Hematopoietic multipotent progenitor cell treated with erythropoietin and hydrocortisone succinate and interleukin-3 and kit ligand, for 17 days (in vitro differentiated cells): ENCODE results near the gene SNCA.

ENCODE experiments used
- DNase-seq: peaks from one replicate; pipeline ENCODE4 v3.0.0-alpha.2; 2015; ENCODE audit warnings: low spot score

SNCA gene

GRCh38 chr4:89814362-89814761, 22.6 kb downstream of the SNCA start:
- no peak for DNase-seq

- no peak for DNase-seq
These were observed 23.8 kb downstream of the SNCA start for GRCh38 chr4:89813197-89813596.

GRCh38 chr4:89807441-89808140, 29.4 kb downstream of the SNCA start:
- no peak for DNase-seq

- DNase-seq: no peak
These were observed 31.7 kb downstream of the SNCA start for GRCh38 chr4:89805297-89805696.

GRCh38 chr4:89803915-89804314, 33.0 kb downstream of the SNCA start:
- no peak for DNase-seq

GRCh38 chr4:89803036-89803435, 33.9 kb downstream of the SNCA start:
- no peak for DNase-seq

- no peak for DNase-seq
These were observed 36.3 kb downstream of the SNCA start for GRCh38 chr4:89800527-89801103.

GRCh38 chr4:89800012-89800516, 36.9 kb downstream of the SNCA start:
- DNase-seq: no peak

GRCh38 chr4:89799071-89799470, 37.9 kb downstream of the SNCA start:
- no peak for DNase-seq

GRCh38 chr4:89797117-89797516, 39.8 kb downstream of the SNCA start:
- DNase-seq: no peak

- no peak for DNase-seq
These were observed 48.5 kb downstream of the SNCA start for GRCh38 chr4:89788206-89789072.

- DNase-seq: no peak
These were observed 52.2 kb downstream of the SNCA start for GRCh38 chr4:89784686-89785231.

- no peak for DNase-seq
These were observed 55.6 kb downstream of the SNCA start for GRCh38 chr4:89781321-89781720.

- DNase-seq: no peak
These were observed 63.2 kb downstream of the SNCA start for GRCh38 chr4:89773805-89774204.

- DNase-seq: no peak
These were observed 67.1 kb downstream of the SNCA start for GRCh38 chr4:89769856-89770255.

- no peak for DNase-seq
These were observed 69.0 kb downstream of the SNCA start for GRCh38 chr4:89767924-89768323.

- no peak for DNase-seq
These were observed 71.0 kb downstream of the SNCA start for GRCh38 chr4:89765966-89766365.

- DNase-seq: no peak
These were observed 71.4 kb downstream of the SNCA start for GRCh38 chr4:89765528-89765927.

GRCh38 chr4:89762311-89762710, 74.7 kb downstream of the SNCA start:
- DNase-seq: no peak

- DNase-seq: no peak
These were observed 77.5 kb downstream of the SNCA start for GRCh38 chr4:89759426-89759825.

GRCh38 chr4:89757154-89757719, 79.7 kb downstream of the SNCA start:
- no peak for DNase-seq

- DNase-seq: no peak
These were observed 81.7 kb downstream of the SNCA start for GRCh38 chr4:89755220-89755619.
